IPS-NIHi7 (cell line): Measurements from ENCODE around the gene IL1RAPL1.
A peak's percentile ranks its signal among the peaks of the same experiment; 100 is the strongest.
"Not testable (repeated sequence)": the region's sequence is repeated elsewhere in the genome, so short reads cannot be mapped to it uniquely, and the experiment has no call there.

Experiments used
- DNase-seq: peaks from one replicate; pipeline ENCODE4 v3.0.0; 2012; ENCODE audit warnings: mixed read lengths; ENCODE audit errors: extremely low spot score

IL1RAPL1 gene

GRCh38 chrX:29113221-29113620 is 526.0 kb downstream of the IL1RAPL1 start:
- no peak for DNase-seq

GRCh38 chrX:29122817-29123216 is 535.6 kb downstream of the IL1RAPL1 start:
- not testable (repeated sequence) for DNase-seq

GRCh38 chrX:29130905-29131304 is 543.7 kb downstream of the IL1RAPL1 start:
- no peak for DNase-seq

- no peak for DNase-seq
These were observed 549.7 kb downstream of the IL1RAPL1 start for GRCh38 chrX:29136904-29137303.

- DNase-seq = no peak
These were observed 550.8 kb downstream of the IL1RAPL1 start for GRCh38 chrX:29138003-29138402.

GRCh38 chrX:29143356-29143755 is 556.1 kb downstream of the IL1RAPL1 start:
- no peak for DNase-seq

- no peak for DNase-seq
These were observed 556.5 kb downstream of the IL1RAPL1 start for GRCh38 chrX:29143756-29144155.

- DNase-seq = no peak
These were observed 558.1 kb downstream of the IL1RAPL1 start for GRCh38 chrX:29145316-29145715.

- DNase-seq = no peak
These were observed 561.3 kb downstream of the IL1RAPL1 start for GRCh38 chrX:29148511-29148910.

GRCh38 chrX:29155286-29155685 is 568.0 kb downstream of the IL1RAPL1 start:
- DNase-seq = no peak

- no peak for DNase-seq
These were observed 585.6 kb downstream of the IL1RAPL1 start for GRCh38 chrX:29172880-29173279.

GRCh38 chrX:29187264-29187663 is 600.0 kb downstream of the IL1RAPL1 start:
- DNase-seq = no peak

- DNase-seq = peak; percentile 25
These were observed 609.3 kb downstream of the IL1RAPL1 start for GRCh38 chrX:29196501-29196900.

- no peak for DNase-seq
These were observed 628.0 kb downstream of the IL1RAPL1 start for GRCh38 chrX:29215251-29215650.

- peak; percentile 33 for DNase-seq
These were observed 638.4 kb downstream of the IL1RAPL1 start for GRCh38 chrX:29225670-29226069.

GRCh38 chrX:29229802-29230201 is 642.6 kb downstream of the IL1RAPL1 start:
- DNase-seq = no peak

GRCh38 chrX:29231800-29232199 is 644.6 kb downstream of the IL1RAPL1 start:
- no peak for DNase-seq

- no peak for DNase-seq
These were observed 646.4 kb downstream of the IL1RAPL1 start for GRCh38 chrX:29233592-29234183.

- no peak for DNase-seq
These were observed 650.7 kb downstream of the IL1RAPL1 start for GRCh38 chrX:29237972-29238371.

GRCh38 chrX:29241809-29242208 is 654.6 kb downstream of the IL1RAPL1 start:
- no peak for DNase-seq

- no peak for DNase-seq
These were observed 655.6 kb downstream of the IL1RAPL1 start for GRCh38 chrX:29242856-29243255.

GRCh38 chrX:29243942-29244341 is 656.7 kb downstream of the IL1RAPL1 start:
- DNase-seq = no peak

- no peak for DNase-seq
These were observed 667.3 kb downstream of the IL1RAPL1 start for GRCh38 chrX:29254515-29254914.

GRCh38 chrX:29257521-29257920 is 670.3 kb downstream of the IL1RAPL1 start:
- DNase-seq = no peak
